GM12878 (cell line): Measurements from ENCODE around the gene PELI2. TPM values are rescaled to one million over a fixed set of nuclear protein-coding genes. Genes with fewer than 3 reads are reported as not detected.
A peak's percentile ranks its signal among the peaks of the same experiment; 100 is the strongest.

Experiments
- ATAC-seq: fragments of 200-7000 bp; cut with Tn5 transposase; 3 replicates; pipeline ENCODE4 v1.9.1; 2020; ENCODE audit warnings: mild to moderate bottlenecking, moderate library complexity
- BruUV-seq: library from RNA; stranded (reverse); fragments of 400-500 nt; replicated peaks from 2 replicates; lab custom pipeline; 2021; lab: Mats Ljungman, UMichigan
- CTCF ChIA-PET: fragments of 300-600 bp; sonication (Branson Sonifier 250); formaldehyde crosslinking; extraction: SDS; loops from one replicate; lab custom pipeline; 2021; ENCODE audit warnings: inconsistent platforms; lab: Yijun Ruan, JAX
- POLR2A ChIA-PET: fragments of 350-600 bp; formaldehyde crosslinking; extraction: SDS; loops from one replicate; lab custom pipeline; 2021; ENCODE audit warnings: inconsistent platforms; lab: Charles Lee
- RAD21 ChIA-PET: fragments of 300-600 bp; sonication (Branson Sonifier 250); formaldehyde crosslinking; loops from one replicate; lab custom pipeline; 2023; ENCODE audit warnings: antibody characterized with exemption; ENCODE audit not compliant: unreplicated experiment; lab: Charles Lee
- SMC1A ChIA-PET: fragments of 300-600 bp; sonication (Branson Sonifier 250); formaldehyde crosslinking; loops from one replicate; lab custom pipeline; 2023; ENCODE audit not compliant: unreplicated experiment, uncharacterized antibody; lab: Charles Lee
- DNase-seq: peaks from one replicate; pipeline ENCODE4 v3.0.0-alpha.2; 2011; ENCODE audit warnings: low read depth, low spot score
- FAIRE-seq: peaks from 3 replicates; lab custom pipeline; 2011; peaks lifted over from hg19 to GRCh38; lab: Jason Lieb, UNC
- H2AFZ ChIP-seq: 2 replicates; pipeline ENCODE4 v1.6.0; 2011; ENCODE audit warnings: low read depth, low read length, control low read depth; ENCODE audit not compliant: control insufficient read depth
- H3K27ac ChIP-seq: 2 replicates; pipeline ENCODE4 v1.5.1; 2011; ENCODE audit warnings: control low read depth; ENCODE audit not compliant: control insufficient read depth, insufficient read depth
- H3K27me3 ChIP-seq, 2 experiments: replicated peaks in 1 of 2; 2 replicates each; pipeline versions ENCODE4 v1.6.0 to v1.6.1; 2011; ENCODE audit warnings: low read length in 1 of 2; ENCODE audit not compliant: control insufficient read depth in 2 of 2, insufficient read depth in 2 of 2
- H3K36me3 ChIP-seq, 2 experiments: 2 replicates each; pipeline ENCODE4 v1.5.1; 2011; ENCODE audit warnings: low read length in 1 of 2; ENCODE audit not compliant: control insufficient read depth in 2 of 2, insufficient read depth in 2 of 2
- H3K4me1 ChIP-seq: 2 replicates; pipeline ENCODE4 v1.6.1; 2011; ENCODE audit warnings: mild to moderate bottlenecking, low read length, moderate library complexity, mixed read lengths; ENCODE audit not compliant: control insufficient read depth, insufficient read depth
- H3K4me2 ChIP-seq: 2 replicates; pipeline ENCODE4 v1.6.0; 2011; ENCODE audit warnings: control low read depth; ENCODE audit not compliant: control insufficient read depth, insufficient read depth
- H3K4me3 ChIP-seq: fragments of 200-600 bp; sonication (generic); 2 replicates; pipeline ENCODE4 v1.5.1; 2016
- H3K79me2 ChIP-seq: 2 replicates; pipeline ENCODE4 v1.6.0; 2011; ENCODE audit warnings: low read length; ENCODE audit not compliant: control insufficient read depth, insufficient read depth
- H3K9ac ChIP-seq: 2 replicates; pipeline ENCODE4 v1.8.0; 2011; ENCODE audit warnings: low read length, control low read depth, mixed read lengths; ENCODE audit not compliant: control insufficient read depth, insufficient read depth
- H3K9me3 ChIP-seq: replicated peaks from 3 replicates; pipeline ENCODE4 v1.5.1; 2011; ENCODE audit warnings: mild to moderate bottlenecking, low read length; ENCODE audit not compliant: control insufficient read depth, insufficient read depth
- H4K20me1 ChIP-seq: 2 replicates; pipeline ENCODE4 v1.6.0; 2011; ENCODE audit not compliant: control insufficient read depth, insufficient read depth
- WGBS: methylation state at CpG from one replicate; pipeline ENCODE4 v1.1.6; 2016; ENCODE audit warnings: low lambda C conversion rate; ENCODE audit not compliant: insufficient replicate concordance, insufficient coverage; ENCODE audit errors: missing lambda C conversion rate; 5-methylcytosine and 5-hydroxymethylcytosine counted together
- in situ Hi-C: fragments of 300-500 bp; cut with MboI; formaldehyde crosslinking; loops from 9 replicates; pipeline ENCODE4 v1.14.3; 2018; ENCODE audit warnings: mixed read lengths
- intact Hi-C: fragments of 100-400 bp; cut with micrococcal nuclease; formaldehyde crosslinking; loops from one replicate; pipeline ENCODE4 v1.14.2; 2022; ENCODE audit not compliant: unreplicated experiment
- polyA plus RNA-seq, 11 experiments: library from polyadenylated mRNA; depleted of rRNA in 4 of 11; unstranded in 6 of 11; stranded (reverse) in 5 of 11; fragments of >200 nt; fragmentation: Nextera tagmentation in 4 of 11; fragmentation: Illumina TruSeq in 1 of 11; extraction: Ambion mirVana in 4 of 11; extraction: Trizol in 1 of 11; gene quantifications; 1 replicate in 1 of 11; 2 replicates in 10 of 11; pipeline versions ENCODE4 v1.2.1 to v1.2.3, GENCODE V29; 2011 to 2016; ENCODE audit warnings: inconsistent platforms in 2 of 11, missing spikeins in 2 of 11, low read depth in 1 of 11
- total RNA-seq, 4 experiments: library from RNA; depleted of rRNA in 3 of 4; stranded (reverse); fragments of >200 nt in 3 of 4; fragmentation: Illumina TruSeq in 1 of 4; extraction: Trizol in 1 of 4; gene quantifications; 2 replicates each; pipeline versions ENCODE4 v1.2.1 to v1.2.3, GENCODE V29; 2013 to 2021
- TF ChIP-seq, protein P1 (sequence below), 3 experiments: IDR thresholded peaks in 2 of 3; conservative IDR thresholded peaks in 1 of 3; 2 replicates each; pipeline ENCODE4 v1.5.1; 2011; ENCODE audit warnings: low read depth in 3 of 3, low read length in 3 of 3, mild to moderate bottlenecking in 3 of 3, control low read depth in 2 of 3, moderate library complexity in 2 of 3, inconsistent platforms in 1 of 3, mixed read lengths in 1 of 3; ENCODE audit not compliant: control insufficient read depth in 2 of 3, insufficient read depth in 1 of 3; ENCODE audit errors: extremely low read depth in 1 of 3
- TF ChIP-seq, protein P2 (sequence below): IDR thresholded peaks from 2 replicates; pipeline ENCODE4 v1.6.1; 2011; ENCODE audit warnings: borderline replicate concordance, low read depth, mild to moderate bottlenecking, moderate library complexity, mixed read lengths, low read length; ENCODE audit not compliant: insufficient read depth; ENCODE audit errors: extremely low read length

The PELI2 gene
- total and polyA plus RNA-seq, 10 of the 15 experiments (the other 5 are each of a cell fraction or from before 2014, with no cell fraction given) = under 0.01 to 0.10 (median 0.01) TPM; not detected in 3

DNA sequence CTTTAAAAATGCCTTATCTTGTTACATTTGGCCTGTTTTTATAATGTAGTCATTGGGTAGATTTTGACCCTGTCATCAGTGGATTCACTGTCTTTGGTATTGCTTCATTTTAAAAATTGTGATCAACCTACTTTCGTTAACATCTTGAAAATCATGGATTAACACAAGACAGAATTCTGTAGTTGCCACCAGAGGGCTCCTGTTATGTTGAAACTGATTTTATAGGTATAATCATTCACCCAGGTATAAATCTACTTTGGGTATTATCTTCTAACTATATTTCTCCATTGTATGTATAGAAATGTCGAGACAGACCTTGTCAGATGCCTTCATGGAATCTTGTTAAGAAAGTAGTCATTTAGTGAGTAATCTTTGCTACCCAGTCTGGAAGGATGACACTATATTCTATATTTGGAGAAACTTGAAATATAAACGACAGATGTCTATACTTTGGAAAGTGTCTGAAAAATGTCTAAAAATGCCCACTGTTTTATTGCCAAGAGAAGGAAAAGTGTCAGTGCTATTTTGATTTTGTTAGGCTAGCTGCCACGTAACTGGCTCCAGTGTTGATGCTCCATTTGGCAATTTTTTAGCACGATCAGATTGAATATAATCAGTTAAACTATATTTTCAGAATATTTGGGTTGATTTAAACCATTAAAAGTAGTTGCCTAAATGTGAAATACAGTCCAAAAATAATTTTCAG, 129.4 kb downstream of the PELI2 start:
- SMC1A ChIA-PET = no interaction called here
- H3K9ac ChIP-seq = no peak overlapping the region
- H3K27ac ChIP-seq = no peak overlapping the region
- in situ Hi-C loops (no loop called here), intact Hi-C loops (loop anchor here (5.0 kb wide), 1 partner anchor 225 kb away; no protein-coding TSS in a partner anchor)
- 10% methylated on average over 5 of the region's 5 CpGs for WGBS
- DNase-seq (no peak), FAIRE-seq (no peak), ATAC-seq (no peak)
- H3K79me2 ChIP-seq = no peaks in the 10 kb centered on the region
- no peaks in the 10 kb centered on the region for H4K20me1 ChIP-seq
- RAD21 ChIA-PET = no interaction called here
- POLR2A ChIA-PET = no interaction called here
- H3K4me2 ChIP-seq = no peak overlapping the region
- TF ChIP-seq, protein P1, sequence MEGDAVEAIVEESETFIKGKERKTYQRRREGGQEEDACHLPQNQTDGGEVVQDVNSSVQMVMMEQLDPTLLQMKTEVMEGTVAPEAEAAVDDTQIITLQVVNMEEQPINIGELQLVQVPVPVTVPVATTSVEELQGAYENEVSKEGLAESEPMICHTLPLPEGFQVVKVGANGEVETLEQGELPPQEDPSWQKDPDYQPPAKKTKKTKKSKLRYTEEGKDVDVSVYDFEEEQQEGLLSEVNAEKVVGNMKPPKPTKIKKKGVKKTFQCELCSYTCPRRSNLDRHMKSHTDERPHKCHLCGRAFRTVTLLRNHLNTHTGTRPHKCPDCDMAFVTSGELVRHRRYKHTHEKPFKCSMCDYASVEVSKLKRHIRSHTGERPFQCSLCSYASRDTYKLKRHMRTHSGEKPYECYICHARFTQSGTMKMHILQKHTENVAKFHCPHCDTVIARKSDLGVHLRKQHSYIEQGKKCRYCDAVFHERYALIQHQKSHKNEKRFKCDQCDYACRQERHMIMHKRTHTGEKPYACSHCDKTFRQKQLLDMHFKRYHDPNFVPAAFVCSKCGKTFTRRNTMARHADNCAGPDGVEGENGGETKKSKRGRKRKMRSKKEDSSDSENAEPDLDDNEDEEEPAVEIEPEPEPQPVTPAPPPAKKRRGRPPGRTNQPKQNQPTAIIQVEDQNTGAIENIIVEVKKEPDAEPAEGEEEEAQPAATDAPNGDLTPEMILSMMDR (IDR thresholded peaks at IDR 0.05 in 2 of 3, conservative IDR thresholded peaks at IDR 0.05 in 1 of 3; ENCODE audit: control insufficient read depth in 2 of 3, extremely low read depth in 1 of 3, insufficient read depth in 1 of 3, low read depth in 3 of 3, low read length in 3 of 3) = 0 out of 6 replicates have a peak, but pooled peaks of 2 of the 3 experiments have one; percentile 4 to 17
- TF ChIP-seq, protein P2, sequence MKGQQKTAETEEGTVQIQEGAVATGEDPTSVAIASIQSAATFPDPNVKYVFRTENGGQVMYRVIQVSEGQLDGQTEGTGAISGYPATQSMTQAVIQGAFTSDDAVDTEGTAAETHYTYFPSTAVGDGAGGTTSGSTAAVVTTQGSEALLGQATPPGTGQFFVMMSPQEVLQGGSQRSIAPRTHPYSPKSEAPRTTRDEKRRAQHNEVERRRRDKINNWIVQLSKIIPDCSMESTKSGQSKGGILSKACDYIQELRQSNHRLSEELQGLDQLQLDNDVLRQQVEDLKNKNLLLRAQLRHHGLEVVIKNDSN = no peak
- H3K27me3 ChIP-seq = no peaks in the 10 kb centered on the region; a peak in 1 of 4 replicates
- no peak overlapping the region for H3K4me3 ChIP-seq
- CTCF ChIA-PET = no interaction called here
- H2AFZ ChIP-seq = no peak overlapping the region
- H3K36me3 ChIP-seq = no peaks in the 10 kb centered on the region
- no peaks in the 10 kb centered on the region for H3K9me3 ChIP-seq
- H3K4me1 ChIP-seq = no peaks in the 10 kb centered on the region
- no TSS peak for BruUV-seq
